ENCODE results near the gene FOXL3.
"Not testable (repeated sequence)": the region's sequence is repeated elsewhere in the genome, so short reads cannot be mapped to it uniquely, and the experiment has no call there.

Gene FOXL3

GRCh38 chr7:289756-290553 is at the start of gene FOXL3:
Gene FOXL3, plus strand, starts transcription at chr7:290170. Its CDS starts 0 bp downstream, at chr7:290170.
- DNase-seq = no peak

GRCh38 chr7:240887-241421 is 49.0 kb upstream of the FOXL3 start:
- DNase-seq = no peak

- no peak for DNase-seq
Observed at GRCh38 chr7:241513-241912, 48.5 kb upstream of the FOXL3 start.

GRCh38 chr7:242826-243579 is 47.0 kb upstream of the FOXL3 start:
- DNase-seq = not testable (repeated sequence)

- not testable (repeated sequence) for DNase-seq
Observed at GRCh38 chr7:243580-243978, 46.4 kb upstream of the FOXL3 start.

GRCh38 chr7:244974-245373 is 45.0 kb upstream of the FOXL3 start:
- no peak for DNase-seq

- DNase-seq = no peak
Observed at GRCh38 chr7:245574-246295, 44.2 kb upstream of the FOXL3 start.

- DNase-seq = no peak
Observed at GRCh38 chr7:246451-246850, 43.5 kb upstream of the FOXL3 start.

- no peak for DNase-seq
Observed at GRCh38 chr7:247181-247580, 42.8 kb upstream of the FOXL3 start.

- DNase-seq = no peak
Observed at GRCh38 chr7:247636-248035, 42.3 kb upstream of the FOXL3 start.

- DNase-seq = no peak
Observed at GRCh38 chr7:248732-249435, 41.1 kb upstream of the FOXL3 start.

- no peak for DNase-seq
Observed at GRCh38 chr7:249989-250388, 40.0 kb upstream of the FOXL3 start.

- DNase-seq = no peak
Observed at GRCh38 chr7:250523-250922, 39.4 kb upstream of the FOXL3 start.

- DNase-seq = no peak
Observed at GRCh38 chr7:251005-251404, 39.0 kb upstream of the FOXL3 start.

- DNase-seq = no peak
Observed at GRCh38 chr7:251446-252175, 38.4 kb upstream of the FOXL3 start.

GRCh38 chr7:252216-252965 is 37.6 kb upstream of the FOXL3 start:
- no peak for DNase-seq

GRCh38 chr7:252981-253380 is 37.0 kb upstream of the FOXL3 start:
- no peak for DNase-seq

- no peak for DNase-seq
Observed at GRCh38 chr7:253581-254336, 36.2 kb upstream of the FOXL3 start.

- no peak for DNase-seq
Observed at GRCh38 chr7:254337-255037, 35.5 kb upstream of the FOXL3 start.

- DNase-seq = no peak
Observed at GRCh38 chr7:255038-255435, 34.9 kb upstream of the FOXL3 start.

Data from activated naive CD4-positive, alpha-beta T cell treated with Interleukin-2 at 50 U/mL for 16 hours (primary cell).